ENCODE results near the gene FHIT. TPM values are rescaled to one million over a fixed set of nuclear protein-coding genes. Genes with fewer than 3 reads are reported as not detected.

FHIT gene
- total RNA-seq, 1 donor from 2014 or later: 16.1 TPM

DNA sequence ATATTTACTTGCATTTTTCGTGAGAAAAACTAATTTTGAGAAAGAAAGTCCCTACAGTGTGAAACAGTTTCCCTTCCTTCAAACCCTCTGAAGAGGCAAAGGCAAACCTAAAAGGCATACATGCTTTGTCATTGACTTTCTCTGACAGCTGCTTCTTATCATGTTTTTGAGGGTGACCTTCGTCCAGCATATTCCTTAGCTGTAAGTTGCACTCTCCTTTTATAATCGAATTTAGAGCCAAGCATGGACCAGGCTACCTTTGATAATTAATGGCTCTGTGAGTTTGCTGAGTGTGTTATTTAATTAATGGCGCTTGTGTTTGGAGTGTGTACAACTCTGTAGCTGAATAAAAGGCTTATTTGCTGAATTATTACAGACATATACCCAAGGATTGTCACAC, 1517.2 kb downstream of the FHIT start:
- Mint-ChIP-seq H3K27me3 (peaks cover 12% of the 10 kb centered on the region), H3K4me1 (ENCODE audit: low read depth) (peaks cover 7% of the 10 kb centered on the region), H3K36me3 (ENCODE audit: insufficient read depth) (no peaks in the 10 kb centered on the region), H3K27ac (no peak overlapping the region), H3K4me3 (ENCODE audit: low read depth) (no peak overlapping the region), H3K9me3 (ENCODE audit: low read depth) (no peaks in the 10 kb centered on the region)
- TF ChIP-seq CTCF (IDR thresholded peaks at IDR 0.05; ENCODE audit: unreplicated experiment): no peak
- DNase-seq (ENCODE audit: low spot score, unreplicated experiment): no peak

DNA sequence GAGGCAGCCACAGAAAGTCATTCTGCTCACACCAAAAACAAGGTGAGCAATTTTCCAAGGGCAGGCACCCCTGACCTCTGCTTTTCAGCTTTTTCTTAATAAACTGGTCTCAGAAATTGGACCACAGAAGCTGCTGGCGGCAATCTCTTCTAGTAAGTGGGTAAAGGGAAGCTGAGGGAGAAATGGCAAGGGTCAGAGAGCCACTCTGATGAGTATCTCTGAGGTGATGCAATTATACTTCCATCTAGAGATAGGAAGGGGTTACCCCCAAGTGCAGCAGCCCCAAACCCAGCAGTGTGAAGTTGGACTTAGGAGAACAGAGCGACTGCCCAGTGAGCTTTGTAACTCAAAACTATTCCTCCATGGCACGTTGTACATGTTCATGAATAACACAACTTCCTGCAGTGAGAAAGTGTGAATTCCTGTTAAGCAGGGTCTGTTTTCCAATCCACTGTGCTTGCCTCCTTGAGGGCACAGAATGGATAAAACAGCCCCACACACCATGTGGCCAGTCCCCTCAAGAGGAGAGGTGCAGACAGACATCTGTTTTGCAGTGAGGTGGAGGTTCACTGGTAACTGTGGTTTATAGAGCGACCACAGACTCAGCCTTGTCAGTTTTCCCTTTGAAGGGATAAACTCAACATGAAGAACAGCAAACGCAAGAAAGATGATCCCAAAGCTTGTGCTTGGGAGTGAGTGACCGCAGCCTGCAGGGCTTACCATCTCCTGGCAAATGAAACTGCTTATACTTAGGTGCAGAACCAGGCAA, 1518.0 kb downstream of the FHIT start:
- Mint-ChIP-seq H3K27ac (no peak overlapping the region), H3K9me3 (ENCODE audit: low read depth) (no peaks in the 10 kb centered on the region), H3K36me3 (ENCODE audit: insufficient read depth) (no peaks in the 10 kb centered on the region), H3K4me1 (ENCODE audit: low read depth) (peaks cover 7% of the 10 kb centered on the region), H3K4me3 (ENCODE audit: low read depth) (no peak overlapping the region), H3K27me3 (peaks cover 12% of the 10 kb centered on the region)
- no peak for DNase-seq (ENCODE audit: low spot score, unreplicated experiment)
- no peak for TF ChIP-seq CTCF (IDR thresholded peaks at IDR 0.05; ENCODE audit: unreplicated experiment)

- no peak for TF ChIP-seq CTCF (IDR thresholded peaks at IDR 0.05; ENCODE audit: unreplicated experiment)
- Mint-ChIP-seq H3K4me3 (ENCODE audit: low read depth) (no peak overlapping the region), H3K36me3 (ENCODE audit: insufficient read depth) (no peaks in the 10 kb centered on the region), H3K9me3 (ENCODE audit: low read depth) (no peaks in the 10 kb centered on the region), H3K27me3 (peaks cover 12% of the 10 kb centered on the region), H3K27ac (no peak overlapping the region), H3K4me1 (ENCODE audit: low read depth) (peaks cover 7% of the 10 kb centered on the region)
- DNase-seq (ENCODE audit: low spot score, unreplicated experiment): no peak
These were observed 1519.3 kb downstream of the FHIT start for GRCh38 chr3:59731943-59732342.

- no peak for DNase-seq (ENCODE audit: low spot score, unreplicated experiment)
- Mint-ChIP-seq H3K36me3 (ENCODE audit: insufficient read depth) (no peaks in the 10 kb centered on the region), H3K27ac (no peak overlapping the region), H3K4me3 (ENCODE audit: low read depth) (no peak overlapping the region), H3K4me1 (ENCODE audit: low read depth) (peaks cover 7% of the 10 kb centered on the region), H3K9me3 (ENCODE audit: low read depth) (no peaks in the 10 kb centered on the region), H3K27me3 (peaks cover 18% of the 10 kb centered on the region)
- no peak for TF ChIP-seq CTCF (IDR thresholded peaks at IDR 0.05; ENCODE audit: unreplicated experiment)
These were observed 1520.7 kb downstream of the FHIT start for GRCh38 chr3:59730591-59730990.

GRCh38 chr3:59728587-59728908, 1522.7 kb downstream of the FHIT start:
- H3K4me3 Mint-ChIP-seq (ENCODE audit: low read depth): no peak overlapping the region
- peaks cover 2% of the 10 kb centered on the region for H3K4me1 Mint-ChIP-seq (ENCODE audit: low read depth)
- H3K36me3 Mint-ChIP-seq (ENCODE audit: insufficient read depth): no peaks in the 10 kb centered on the region
- H3K27ac Mint-ChIP-seq: no peak overlapping the region
- TF ChIP-seq CTCF (IDR thresholded peaks at IDR 0.05; ENCODE audit: unreplicated experiment): no peak
- no peaks in the 10 kb centered on the region for H3K9me3 Mint-ChIP-seq (ENCODE audit: low read depth)
- DNase-seq (ENCODE audit: low spot score, unreplicated experiment): no peak
- H3K27me3 Mint-ChIP-seq: peaks cover 16% of the 10 kb centered on the region
